GM21447 (cell line): ENCODE results near the gene ZNF280D.
A peak's percentile ranks its signal among the peaks of the same experiment; 100 is the strongest.

Experiments
- ATAC-seq: cut with Tn5 transposase; IDR thresholded peaks from one replicate; pipeline ENCODE4 v1.9.1; 2021; ENCODE audit not compliant: unreplicated experiment

The ZNF280D gene

DNA sequence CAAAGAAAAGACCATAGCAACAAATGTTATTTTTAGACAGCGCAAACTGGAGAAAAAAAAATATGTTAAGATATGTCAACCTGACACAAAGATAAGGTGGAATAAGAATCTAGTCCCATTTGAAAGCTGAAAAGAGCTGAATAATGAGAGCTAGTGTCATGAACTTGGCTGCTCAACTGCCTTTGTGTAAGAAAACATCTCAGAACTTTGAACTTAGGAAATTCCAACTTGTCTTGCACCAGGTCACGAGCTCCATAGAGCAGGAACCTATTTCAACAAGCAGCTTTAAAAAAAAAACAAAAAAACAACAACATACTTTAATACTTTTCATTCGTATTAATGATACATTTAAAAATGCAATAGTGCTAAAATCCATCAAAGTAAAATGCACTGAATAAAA, 79.5 kb downstream of the ZNF280D start:
- ATAC-seq, result no peak

DNA sequence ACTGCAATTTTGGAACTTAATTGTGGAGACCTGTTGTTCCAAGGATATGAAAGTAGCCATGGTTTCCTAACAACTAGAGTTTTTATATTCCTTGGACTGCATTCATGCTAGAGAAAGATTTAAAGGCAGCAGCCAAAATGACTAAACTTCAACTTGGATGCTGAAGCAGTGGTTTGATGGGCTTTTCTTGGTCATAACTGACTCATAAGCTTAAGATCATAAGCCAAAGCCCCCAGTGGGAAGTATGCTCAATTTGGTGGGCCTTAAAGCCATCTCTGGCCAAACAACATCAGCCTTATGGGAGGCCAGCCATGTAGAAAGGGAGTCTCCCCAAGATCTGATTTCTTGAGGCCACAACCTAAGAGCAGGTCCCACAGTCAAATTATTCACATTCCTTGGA, 80.2 kb downstream of the ZNF280D start:
- no peak for ATAC-seq

DNA sequence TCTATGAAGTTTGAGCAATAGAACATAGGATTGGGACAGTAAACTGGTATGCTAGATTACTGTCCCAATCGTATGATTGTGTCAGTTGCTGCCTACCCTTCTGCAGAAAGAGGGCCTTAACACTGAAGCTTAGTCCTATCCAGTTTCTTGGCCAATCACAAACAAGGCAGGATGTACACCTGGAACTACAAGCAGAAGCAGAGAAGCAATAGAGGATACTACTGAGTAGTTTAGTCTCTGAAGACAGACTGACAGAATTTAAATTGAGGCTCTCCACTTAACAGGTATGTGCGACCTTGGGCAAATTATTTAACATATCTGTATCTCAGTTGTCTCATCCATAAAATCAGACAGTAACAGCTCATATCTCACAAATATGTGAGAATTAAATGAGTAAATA, 85.0 kb downstream of the ZNF280D start:
- no peak for ATAC-seq

DNA sequence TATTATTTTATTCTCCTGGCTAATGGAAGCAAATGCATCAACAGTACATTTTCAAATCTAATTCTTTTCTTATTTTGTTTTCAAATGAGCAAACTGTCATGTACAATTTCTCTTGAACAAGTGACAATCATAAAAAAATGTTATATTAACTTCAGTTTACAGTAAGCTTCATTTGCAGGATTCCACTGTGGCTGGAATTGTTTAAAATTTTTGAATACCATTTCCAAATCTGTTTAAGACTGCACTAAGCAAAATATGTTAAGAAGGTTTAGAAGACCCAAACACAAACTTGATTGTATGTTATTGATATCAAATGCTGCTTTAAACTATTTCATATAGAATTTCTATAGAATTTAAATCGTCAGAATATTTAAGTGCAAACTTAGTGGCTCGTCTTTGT, 92.8 kb downstream of the ZNF280D start:
- no peak for ATAC-seq

DNA sequence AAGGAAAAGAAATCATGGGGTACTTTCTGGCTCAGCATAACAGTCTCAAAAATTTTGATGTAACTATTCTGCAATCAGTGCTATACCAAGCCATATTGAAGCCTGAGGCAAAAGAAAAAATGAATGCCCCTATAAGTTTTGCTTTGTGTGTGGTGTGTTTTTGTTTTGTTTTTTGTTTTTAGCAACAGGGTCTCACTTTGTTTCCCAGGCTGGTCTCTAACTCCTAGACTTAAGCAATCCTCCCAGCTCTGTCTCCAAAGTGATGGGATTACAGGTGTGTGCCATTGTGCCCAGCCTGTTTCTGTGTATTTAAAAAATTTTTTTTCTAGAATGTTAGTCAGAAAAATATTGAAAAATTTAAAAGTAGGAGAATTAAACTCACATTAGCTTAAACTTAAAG, 93.2 kb downstream of the ZNF280D start:
- no peak for ATAC-seq

DNA sequence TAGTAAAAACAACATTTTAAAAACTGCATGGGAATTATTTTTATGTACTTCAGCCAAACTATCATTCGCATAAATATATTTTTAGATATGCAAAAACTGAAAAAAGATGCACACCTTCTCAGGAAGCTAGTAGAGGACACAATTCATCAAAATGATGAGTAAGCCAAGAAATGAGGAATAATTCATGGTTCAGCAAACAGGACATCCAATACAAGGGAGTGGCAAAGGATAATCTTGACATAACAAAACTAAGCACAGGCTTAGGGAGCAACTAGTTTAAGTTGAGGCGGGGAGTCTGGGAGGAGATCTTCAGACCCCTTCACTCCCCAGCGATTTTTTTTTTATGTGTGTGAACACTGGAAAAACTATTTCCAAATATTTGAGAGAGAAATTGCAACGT, 93.7 kb downstream of the ZNF280D start:
- no peak for ATAC-seq

DNA sequence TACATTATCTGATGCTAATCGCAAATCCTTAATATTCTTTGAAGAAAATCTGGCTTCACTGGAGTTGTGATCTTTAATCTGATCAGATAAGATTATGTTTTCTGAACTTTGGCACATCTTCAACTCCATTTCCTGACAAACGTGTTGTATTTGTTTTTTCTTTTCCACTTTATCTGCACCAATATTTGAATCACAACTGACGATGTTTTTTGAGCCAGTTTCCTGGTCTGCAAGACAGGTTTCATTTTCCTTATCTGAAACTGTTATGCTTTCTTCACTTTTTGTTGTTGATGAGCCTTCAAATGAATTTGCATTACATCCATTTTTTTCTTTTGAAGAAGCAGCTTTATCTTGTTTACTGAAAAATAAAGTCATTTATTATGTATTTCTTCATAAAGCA, 101.5 kb downstream of the ZNF280D start:
- no peak for ATAC-seq

DNA sequence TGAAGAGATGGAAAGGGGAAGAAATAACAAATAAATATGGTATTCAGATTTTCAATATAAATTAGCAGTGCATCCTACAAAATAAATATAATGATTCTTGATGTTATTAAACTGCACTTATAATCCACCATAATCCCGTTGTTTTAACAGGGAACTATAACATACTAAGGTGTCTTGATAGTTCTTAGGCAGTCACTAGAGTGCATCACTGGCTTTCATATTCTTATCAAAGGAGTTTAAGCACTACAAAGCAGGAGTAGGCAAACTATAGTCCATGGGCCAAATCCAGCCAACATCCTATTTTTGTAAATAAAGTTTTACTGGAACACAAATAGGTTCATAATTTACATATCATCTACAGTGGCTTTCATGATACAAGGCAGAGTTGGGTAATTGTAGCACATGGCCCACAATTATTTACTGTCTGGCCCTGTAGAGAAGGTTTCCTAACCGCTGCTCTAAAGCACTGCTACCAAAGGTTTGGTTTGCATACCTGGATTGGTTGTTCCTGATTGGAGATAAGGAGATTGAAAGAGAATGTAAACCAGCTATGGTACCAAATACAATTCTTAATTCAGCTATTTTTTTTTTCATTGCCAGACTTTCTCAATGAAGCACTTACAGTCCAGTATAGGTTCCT, 104.3 kb downstream of the ZNF280D start:
- no peak for ATAC-seq

DNA sequence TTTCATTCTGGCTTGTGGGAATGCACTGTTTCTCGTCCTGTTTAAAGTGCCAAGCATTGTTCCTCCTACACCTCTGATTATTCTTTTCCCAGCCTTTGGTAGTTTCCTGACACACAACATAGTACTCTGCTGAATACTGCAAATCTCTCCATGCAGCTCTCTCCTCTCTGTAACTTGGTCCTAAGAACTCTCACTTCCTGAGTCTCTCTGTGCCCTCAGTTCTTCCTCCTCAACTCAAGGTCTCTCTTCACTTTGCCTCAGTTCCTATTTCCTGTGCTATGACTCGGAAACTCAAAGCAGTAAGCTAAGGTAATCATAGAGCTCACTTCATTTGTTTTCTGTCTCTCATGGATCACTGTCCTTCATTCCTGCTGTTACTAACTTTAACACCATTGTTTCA, 113.4 kb downstream of the ZNF280D start:
- no peak for ATAC-seq

DNA sequence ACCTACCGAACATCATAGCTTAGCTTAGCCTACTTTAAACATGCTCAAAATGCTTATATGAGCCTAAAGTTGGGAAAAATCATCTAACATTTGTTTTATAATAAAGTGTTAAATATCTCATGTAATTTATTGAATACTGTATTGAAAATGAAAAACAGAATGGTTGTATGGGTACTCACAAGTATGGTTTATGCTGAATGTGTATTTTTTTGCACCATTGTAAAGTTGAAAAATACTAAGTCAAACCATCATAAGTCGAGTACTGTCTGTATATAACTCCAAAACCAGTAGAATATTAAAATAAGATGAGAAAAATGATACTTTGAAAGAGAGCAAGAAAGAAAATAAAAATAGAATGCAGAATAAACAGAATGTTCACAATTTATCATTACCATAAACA, 115.7 kb downstream of the ZNF280D start:
- no peak for ATAC-seq

DNA sequence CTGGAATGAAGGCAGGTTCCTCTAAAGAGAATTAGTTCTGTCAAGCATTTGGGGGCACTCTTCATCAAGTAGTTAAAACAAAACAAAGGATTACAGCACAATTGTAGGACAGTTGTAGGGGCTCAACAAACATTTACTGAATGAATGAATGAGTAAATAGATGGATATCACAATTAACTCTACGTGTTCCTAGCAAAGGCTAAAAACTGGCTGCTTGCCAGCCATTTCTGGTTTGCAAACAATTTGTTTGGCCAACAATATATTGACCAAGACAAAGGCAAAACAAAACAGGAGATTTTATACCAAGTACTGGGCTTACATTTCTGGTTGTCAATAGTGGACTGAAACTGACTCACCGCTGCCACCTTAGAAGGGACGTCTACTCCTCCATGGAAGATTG, 116.8 kb downstream of the ZNF280D start:
- no peak for ATAC-seq

DNA sequence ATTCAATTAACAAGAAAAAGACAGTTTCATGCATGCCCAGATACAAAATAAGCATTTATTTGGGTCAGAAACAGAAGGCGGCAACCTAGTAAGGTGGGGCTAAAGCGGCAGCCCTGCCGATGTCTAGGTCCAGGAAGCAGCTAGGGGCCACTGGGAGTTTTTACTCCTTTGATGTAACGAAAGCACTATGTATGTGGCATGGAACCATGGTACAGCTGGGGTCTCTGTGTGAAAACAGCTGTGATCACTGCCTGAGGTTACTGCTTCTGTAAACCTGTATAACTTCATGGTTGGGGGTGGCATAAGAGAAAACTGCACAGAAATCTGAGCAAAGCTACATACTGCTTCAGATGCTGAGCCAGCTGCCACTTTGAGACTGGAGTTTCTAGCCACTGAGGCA, 119.5 kb downstream of the ZNF280D start:
- no peak for ATAC-seq

DNA sequence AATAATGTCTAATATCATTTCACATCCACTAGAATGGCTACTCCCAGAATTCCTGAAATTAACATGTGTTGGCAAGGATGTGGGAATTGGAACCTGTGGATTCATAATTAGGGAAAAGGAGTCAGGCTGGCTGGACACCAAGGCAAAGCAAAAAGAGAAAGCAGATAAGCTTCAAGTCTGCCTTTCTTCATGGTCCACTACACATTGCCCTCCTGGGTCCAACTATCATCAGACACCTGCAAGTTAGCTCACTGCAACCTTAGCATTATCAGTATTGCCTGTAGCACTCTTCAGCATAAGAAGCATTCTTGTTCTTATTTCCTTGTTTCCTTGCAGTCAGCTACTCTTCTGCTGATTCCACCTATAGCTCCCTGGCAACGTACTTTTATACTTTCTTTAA, 124.3 kb downstream of the ZNF280D start:
- ATAC-seq, result peak; percentile 47

DNA sequence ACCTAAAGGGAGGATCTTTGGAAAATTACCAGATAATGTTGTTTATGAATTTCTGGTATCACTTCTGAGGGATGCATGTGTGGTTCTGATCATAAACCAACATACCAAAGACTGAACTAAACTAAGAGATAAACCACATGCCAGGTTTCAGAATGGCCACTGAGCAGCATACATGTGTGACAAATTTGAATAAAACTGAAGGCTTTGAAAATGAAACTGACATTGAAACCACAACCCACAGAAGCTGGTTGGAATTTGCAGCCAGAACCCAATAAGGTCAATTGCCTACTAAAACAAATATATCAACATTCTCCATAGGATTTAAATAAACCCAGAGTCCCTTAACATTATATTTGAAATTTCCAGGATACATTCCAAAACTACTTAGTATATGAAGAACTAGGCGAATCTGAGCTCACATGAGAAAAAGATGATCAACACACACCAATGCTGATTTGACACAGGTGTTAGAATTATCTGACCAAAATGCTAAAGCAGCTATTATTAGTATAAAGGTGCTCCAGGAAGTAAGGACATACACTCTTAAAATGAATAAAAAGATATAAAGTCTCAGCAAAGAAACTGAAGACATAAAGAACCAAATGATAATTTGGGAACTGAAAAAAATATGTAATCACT, 125.0 kb downstream of the ZNF280D start:
- ATAC-seq, result peak; percentile 94

DNA sequence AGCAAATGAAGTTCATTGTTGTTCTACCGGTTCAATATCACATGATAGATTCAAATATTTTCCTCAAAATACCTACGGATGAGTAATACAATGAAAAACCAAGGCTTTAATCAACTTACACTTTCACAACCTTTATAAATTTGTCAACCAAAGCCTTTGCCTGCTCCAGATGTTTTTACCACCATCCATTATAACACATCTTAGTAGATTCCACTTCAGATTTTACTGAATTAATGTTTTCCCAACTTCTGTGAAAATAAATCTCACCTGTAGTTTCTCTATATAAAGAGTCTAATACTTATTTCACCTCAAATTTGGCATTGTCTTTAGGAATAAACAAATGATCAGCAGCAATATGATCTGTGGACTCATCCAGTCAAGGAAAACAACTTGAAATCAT, 131.1 kb downstream of the ZNF280D start:
- ATAC-seq, result no peak

DNA sequence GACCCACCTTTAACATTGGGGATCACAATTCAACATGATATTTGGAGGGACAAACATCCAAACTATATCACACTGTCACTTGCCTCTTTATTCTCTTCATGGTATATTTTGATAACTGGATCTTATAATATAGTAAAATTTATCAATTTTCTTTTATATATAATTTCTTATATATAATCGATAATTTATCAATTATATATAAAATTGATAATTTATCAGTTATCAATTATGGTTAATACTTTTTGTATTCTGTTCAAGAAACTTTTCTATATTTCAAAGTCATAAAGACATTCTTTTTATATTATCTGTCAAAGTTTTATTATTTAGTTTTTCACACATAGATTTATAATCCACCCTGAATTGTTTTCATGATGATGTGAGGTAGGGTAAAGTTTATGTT, 132.9 kb downstream of the ZNF280D start:
- ATAC-seq, result no peak

DNA sequence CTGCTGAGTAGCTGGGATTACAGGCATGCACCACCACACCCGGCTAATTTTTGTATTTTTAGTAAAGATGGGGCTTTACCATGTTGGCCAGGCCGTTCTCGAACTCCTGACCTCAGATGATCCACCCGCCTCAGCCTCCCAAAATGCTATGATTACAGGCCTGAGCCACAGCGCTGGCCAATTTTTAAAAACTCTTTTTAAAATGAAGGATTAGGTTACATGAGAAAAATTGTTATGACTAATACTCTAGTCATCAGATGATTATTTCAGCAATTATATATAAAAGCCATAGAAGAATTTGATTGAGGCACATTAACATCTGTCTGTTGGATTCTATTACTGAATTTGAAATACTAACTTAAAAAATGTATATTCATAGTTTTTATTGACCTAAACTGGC, 134.3 kb downstream of the ZNF280D start:
- ATAC-seq, result no peak

DNA sequence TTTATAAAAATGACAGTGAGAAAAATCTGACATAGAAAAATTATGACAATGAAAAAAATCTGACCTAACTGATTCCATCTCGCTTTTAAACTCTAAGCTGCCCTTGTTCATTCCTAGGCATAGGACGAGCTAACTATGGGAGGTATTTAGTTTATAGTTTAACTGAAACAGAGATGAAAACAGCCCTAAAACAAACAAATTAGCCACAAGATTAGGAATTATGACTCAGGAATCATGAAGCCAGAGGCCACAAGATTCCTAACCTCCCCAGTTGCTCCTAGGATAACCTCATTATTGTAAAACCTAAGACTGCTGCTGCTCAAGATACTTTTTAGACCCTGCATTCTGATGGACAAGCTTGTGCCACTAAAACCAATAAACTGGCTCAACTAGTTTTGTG, 145.6 kb downstream of the ZNF280D start:
- no peak for ATAC-seq

DNA sequence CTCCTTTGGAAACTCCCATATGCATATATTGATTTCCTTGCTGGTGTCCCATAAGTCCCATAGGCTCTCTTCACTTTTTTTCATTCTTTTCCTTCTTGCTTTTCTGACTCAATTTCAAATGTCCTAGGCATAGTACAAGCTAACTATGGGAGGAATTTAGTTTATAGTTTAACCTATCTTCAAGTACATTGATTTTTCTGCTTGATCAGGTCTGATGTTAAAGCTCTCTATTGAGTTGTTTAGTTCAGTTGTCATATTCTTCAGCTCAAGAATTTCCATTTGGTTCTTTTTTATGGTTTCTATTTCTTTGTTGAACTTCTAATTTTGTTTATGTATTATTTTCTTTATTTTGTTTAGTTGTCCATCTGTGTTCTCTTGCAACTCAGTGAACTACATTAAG, 147.1 kb downstream of the ZNF280D start:
- no peak for ATAC-seq

DNA sequence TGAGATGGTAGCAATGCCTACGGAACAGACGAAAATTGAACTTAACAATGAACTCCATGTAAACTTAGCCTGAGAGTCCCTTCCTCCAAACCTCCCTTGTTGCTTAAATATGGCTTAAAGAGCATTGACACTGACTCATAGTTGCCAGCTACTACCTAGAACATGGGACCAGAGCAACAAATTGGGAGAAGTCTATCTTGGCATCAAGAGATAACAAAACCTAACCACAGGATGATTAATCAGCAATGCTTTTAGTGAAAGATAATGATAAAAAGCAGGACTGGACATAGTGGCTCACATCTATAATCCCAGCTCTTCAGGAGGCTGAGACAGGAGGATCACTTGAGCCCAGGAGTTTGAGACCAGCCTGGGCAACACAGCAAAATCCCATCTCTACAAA, 150.5 kb downstream of the ZNF280D start:
- no peak for ATAC-seq
